Measurements from ENCODE around the gene ALKBH2.
A peak's percentile ranks its signal among the peaks of the same experiment; 100 is the strongest.
"Not testable (repeated sequence)": the region's sequence is repeated elsewhere in the genome, so short reads cannot be mapped to it uniquely, and the experiment has no call there.

The ALKBH2 gene

GRCh38 chr12:109054520-109054919 is 38.8 kb downstream of the ALKBH2 start (continued):
- TF ChIP-seq CSRNP3 (CRISPR knock-in tag; IDR thresholded peaks at IDR 0.05) = no peak
- no peak for TF ChIP-seq PATZ1 (CRISPR knock-in tag; IDR thresholded peaks at IDR 0.05; ENCODE audit: borderline replicate concordance)

GRCh38 chr12:109054124-109054513 is 39.2 kb downstream of the ALKBH2 start:
- ATAC-seq = not testable (repeated sequence)

GRCh38 chr12:109053382-109054123 is 39.7 kb downstream of the ALKBH2 start:
- TF ChIP-seq PATZ1 (CRISPR knock-in tag; IDR thresholded peaks at IDR 0.05; ENCODE audit: borderline replicate concordance) (no peak), CREB5 (CRISPR knock-in tag; IDR thresholded peaks at IDR 0.05; ENCODE audit: low read depth) (no peak)
- no peak for ATAC-seq

- no peak for TF ChIP-seq POU6F1 (CRISPR knock-in tag; IDR thresholded peaks at IDR 0.05; ENCODE audit: borderline replicate concordance, low read depth)
- TF ChIP-seq TSHZ2 (CRISPR knock-in tag; IDR thresholded peaks at IDR 0.05) = 0 out of 2 replicates have a peak, but pooled peaks have one; percentile 39
- peak; percentile 97 for ATAC-seq
Observed at GRCh38 chr12:109052414-109053323, 40.6 kb downstream of the ALKBH2 start, which contains the start of gene USP30. Gene USP30, plus strand, starts transcription at chr12:109052576. Its CDS starts 103 bp downstream, at chr12:109052679.

GRCh38 chr12:109052097-109052413 is 41.2 kb downstream of the ALKBH2 start:
- no peak for TF ChIP-seq ZFP3 (CRISPR knock-in tag; IDR thresholded peaks at IDR 0.05)
- no peak for TF ChIP-seq ZNF565 (CRISPR knock-in tag; conservative IDR thresholded peaks at IDR 0.05; ENCODE audit: low read depth)
- no peak for TF ChIP-seq GLIS3 (CRISPR knock-in tag; IDR thresholded peaks at IDR 0.05)
- no peak for TF ChIP-seq POU6F1 (CRISPR knock-in tag; IDR thresholded peaks at IDR 0.05; ENCODE audit: borderline replicate concordance, low read depth)
- TF ChIP-seq TCF4 (CRISPR knock-in tag; IDR thresholded peaks at IDR 0.05; ENCODE audit: borderline replicate concordance) = no peak
- ATAC-seq = no peak

GRCh38 chr12:109049794-109050193 is 43.5 kb downstream of the ALKBH2 start:
- not testable (repeated sequence) for ATAC-seq

- ATAC-seq = not testable (repeated sequence)
Observed at GRCh38 chr12:109048706-109049105, 44.6 kb downstream of the ALKBH2 start.
